Measurements from ENCODE around the gene HIPK4. TPM values are rescaled to one million over a fixed set of nuclear protein-coding genes. Genes with fewer than 3 reads are reported as not detected.
A peak's percentile ranks its signal among the peaks of the same experiment; 100 is the strongest.
"Not testable (repeated sequence)": the region's sequence is repeated elsewhere in the genome, so short reads cannot be mapped to it uniquely, and the experiment has no call there.

HIPK4 gene
- total RNA-seq, 1 donor from 2014 or later = not detected

- Mint-ChIP-seq H3K4me3 (ENCODE audit: low read depth) (no peak overlapping the region), H3K4me1 (ENCODE audit: low read depth) (peaks cover 2% of the 10 kb centered on the region), H3K9me3 (ENCODE audit: low read depth) (no peaks in the 10 kb centered on the region), H3K36me3 (ENCODE audit: insufficient read depth) (no peaks in the 10 kb centered on the region), H3K27me3 (peaks cover 5% of the 10 kb centered on the region), H3K27ac (no peak overlapping the region)
- no peak for DNase-seq (ENCODE audit: low spot score, unreplicated experiment)
- TF ChIP-seq, protein P1, sequence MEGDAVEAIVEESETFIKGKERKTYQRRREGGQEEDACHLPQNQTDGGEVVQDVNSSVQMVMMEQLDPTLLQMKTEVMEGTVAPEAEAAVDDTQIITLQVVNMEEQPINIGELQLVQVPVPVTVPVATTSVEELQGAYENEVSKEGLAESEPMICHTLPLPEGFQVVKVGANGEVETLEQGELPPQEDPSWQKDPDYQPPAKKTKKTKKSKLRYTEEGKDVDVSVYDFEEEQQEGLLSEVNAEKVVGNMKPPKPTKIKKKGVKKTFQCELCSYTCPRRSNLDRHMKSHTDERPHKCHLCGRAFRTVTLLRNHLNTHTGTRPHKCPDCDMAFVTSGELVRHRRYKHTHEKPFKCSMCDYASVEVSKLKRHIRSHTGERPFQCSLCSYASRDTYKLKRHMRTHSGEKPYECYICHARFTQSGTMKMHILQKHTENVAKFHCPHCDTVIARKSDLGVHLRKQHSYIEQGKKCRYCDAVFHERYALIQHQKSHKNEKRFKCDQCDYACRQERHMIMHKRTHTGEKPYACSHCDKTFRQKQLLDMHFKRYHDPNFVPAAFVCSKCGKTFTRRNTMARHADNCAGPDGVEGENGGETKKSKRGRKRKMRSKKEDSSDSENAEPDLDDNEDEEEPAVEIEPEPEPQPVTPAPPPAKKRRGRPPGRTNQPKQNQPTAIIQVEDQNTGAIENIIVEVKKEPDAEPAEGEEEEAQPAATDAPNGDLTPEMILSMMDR (IDR thresholded peaks at IDR 0.05; ENCODE audit: unreplicated experiment) = no peak
Observed at GRCh38 chr19:40410030-40410389, 20.0 kb upstream of the HIPK4 start.

GRCh38 chr19:40408598-40408925 is 18.6 kb upstream of the HIPK4 start:
- H3K9me3 Mint-ChIP-seq (ENCODE audit: low read depth); H3K27ac Mint-ChIP-seq; DNase-seq (ENCODE audit: low spot score, unreplicated experiment); H3K36me3 Mint-ChIP-seq (ENCODE audit: insufficient read depth); H3K4me1 Mint-ChIP-seq (ENCODE audit: low read depth); H3K27me3 Mint-ChIP-seq; H3K4me3 Mint-ChIP-seq (ENCODE audit: low read depth): not testable (repeated sequence)

DNA sequence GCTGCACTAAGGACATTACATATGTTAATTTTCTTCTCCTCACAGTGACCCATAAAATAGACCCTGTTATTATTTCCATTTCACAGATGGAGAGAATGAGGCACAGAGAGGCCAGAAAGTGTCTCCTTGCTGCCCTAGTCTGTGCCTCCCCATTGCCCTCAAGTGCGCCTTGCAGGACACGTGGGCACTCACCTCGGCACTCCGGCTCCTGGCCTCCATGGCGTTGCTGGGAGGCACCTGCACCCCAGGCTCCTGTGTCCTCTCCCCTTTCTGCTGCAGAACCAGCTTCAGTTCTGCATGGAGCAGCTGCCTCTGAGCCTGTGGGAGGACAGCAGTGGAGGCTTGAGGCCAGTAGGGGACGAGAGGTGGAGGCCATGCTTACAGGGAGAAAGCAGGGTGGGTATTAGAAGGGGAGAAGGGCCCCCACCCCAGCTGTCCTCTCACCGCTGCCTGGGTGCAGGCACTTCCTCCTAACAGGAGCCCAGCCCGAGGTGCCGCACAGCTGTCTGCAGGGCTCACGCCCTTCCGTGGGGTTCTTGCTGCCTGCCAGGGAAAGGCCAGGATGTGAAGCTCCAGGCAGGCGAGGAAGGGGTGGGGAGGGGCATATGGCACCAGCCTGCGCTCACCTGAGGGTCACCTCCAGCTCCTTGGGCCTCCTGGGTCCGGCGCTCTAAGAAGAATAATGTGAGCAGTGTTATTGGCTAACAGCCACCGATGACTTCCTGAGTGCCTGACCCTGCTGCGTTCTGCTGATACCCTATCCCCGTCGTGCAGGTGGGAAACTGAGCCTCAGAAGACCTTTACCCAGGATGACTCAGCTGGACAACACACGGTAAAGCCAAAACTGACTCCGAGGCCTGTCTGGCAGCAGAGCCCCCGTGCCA is 18.0 kb upstream of the HIPK4 start:
- Mint-ChIP-seq H3K36me3 (ENCODE audit: insufficient read depth) (no peaks in the 10 kb centered on the region), H3K4me3 (ENCODE audit: low read depth) (no peak overlapping the region), H3K27me3 (peaks cover 5% of the 10 kb centered on the region), H3K9me3 (ENCODE audit: low read depth) (no peaks in the 10 kb centered on the region), H3K4me1 (ENCODE audit: low read depth) (peaks cover 3% of the 10 kb centered on the region), H3K27ac (no peak overlapping the region)
- DNase-seq (ENCODE audit: low spot score, unreplicated experiment) = no peak
- TF ChIP-seq, protein P1 (IDR thresholded peaks at IDR 0.05; ENCODE audit: unreplicated experiment) = no peak

DNA sequence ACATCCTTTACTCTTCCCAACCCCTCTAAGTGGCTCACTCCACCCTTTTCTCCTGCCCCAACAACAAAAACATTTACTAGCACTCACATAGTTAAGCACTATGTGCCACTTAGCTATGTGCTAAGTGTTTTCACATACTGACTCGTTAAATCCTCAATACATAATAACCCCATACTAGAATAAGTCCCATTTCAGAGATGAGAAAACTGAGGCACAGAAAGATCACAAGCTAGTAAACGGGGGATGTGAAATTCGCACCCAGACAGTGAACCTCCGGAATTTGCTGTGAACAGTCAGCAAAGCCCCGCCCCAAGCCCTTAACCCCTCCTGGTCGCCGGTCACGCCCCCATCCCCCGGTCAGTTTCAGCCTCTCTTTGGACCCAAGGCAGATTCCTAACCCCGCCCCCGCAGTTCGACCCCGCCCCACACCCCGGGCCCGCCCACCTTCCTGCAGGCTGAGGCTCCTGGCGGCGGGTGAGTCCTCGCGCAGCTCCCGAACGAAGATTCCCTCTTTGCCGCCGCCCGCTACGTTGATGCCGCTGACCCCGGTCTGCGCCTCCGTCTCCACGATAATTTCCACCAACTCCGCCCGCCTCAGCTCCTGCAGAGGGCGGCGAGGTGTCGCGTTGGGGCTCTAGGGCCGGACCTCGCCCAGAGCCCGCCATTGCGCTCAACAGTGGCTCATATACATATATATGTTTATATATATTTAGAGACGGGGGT is 13.4 kb upstream of the HIPK4 start:
- TF ChIP-seq, protein P1 (IDR thresholded peaks at IDR 0.05; ENCODE audit: unreplicated experiment) = no peak
- Mint-ChIP-seq H3K4me1 (ENCODE audit: low read depth) (peaks cover 3% of the 10 kb centered on the region), H3K27ac (no peak overlapping the region), H3K27me3 (peaks cover 26% of the 10 kb centered on the region), H3K9me3 (ENCODE audit: low read depth) (no peaks in the 10 kb centered on the region), H3K36me3 (ENCODE audit: insufficient read depth) (no peaks in the 10 kb centered on the region), H3K4me3 (ENCODE audit: low read depth) (peak overlapping the region; percentile 71)
- DNase-seq (ENCODE audit: low spot score, unreplicated experiment) = peak; percentile 84

GRCh38 chr19:40400559-40400958 is 10.6 kb upstream of the HIPK4 start:
- peaks cover 43% of the 10 kb centered on the region for H3K27me3 Mint-ChIP-seq
- no peak for DNase-seq (ENCODE audit: low spot score, unreplicated experiment)
- no peaks in the 10 kb centered on the region for H3K36me3 Mint-ChIP-seq (ENCODE audit: insufficient read depth)
- H3K4me1 Mint-ChIP-seq (ENCODE audit: low read depth) = peaks cover 3% of the 10 kb centered on the region
- H3K9me3 Mint-ChIP-seq (ENCODE audit: low read depth) = no peaks in the 10 kb centered on the region
- no peak overlapping the region for H3K27ac Mint-ChIP-seq
- TF ChIP-seq, protein P1 (IDR thresholded peaks at IDR 0.05; ENCODE audit: unreplicated experiment) = no peak
- no peak overlapping the region for H3K4me3 Mint-ChIP-seq (ENCODE audit: low read depth)
